GM12891 (cell line): ENCODE results near the gene PRSS12.

ENCODE experiments used
- PAX5 ChIP-seq: IDR thresholded peaks from 2 replicates; pipeline ENCODE4 v1.6.1; 2011; ENCODE audit warnings: low read length, moderate library complexity, mild to moderate bottlenecking; ENCODE audit not compliant: insufficient read depth, severe bottlenecking
- POLR2A ChIP-seq: IDR thresholded peaks from 2 replicates; pipeline ENCODE4 v1.6.1; 2011; ENCODE audit warnings: low read depth, low read length, control low read depth
- POLR2AphosphoS5 ChIP-seq: IDR thresholded peaks from 2 replicates; pipeline ENCODE4 v1.6.1; 2011; ENCODE audit warnings: low read depth, low read length, control low read depth
- POU2F2 ChIP-seq: IDR thresholded peaks from 2 replicates; pipeline ENCODE4 v1.6.1; 2011; ENCODE audit warnings: low read depth, mild to moderate bottlenecking, control low read depth, low read length, moderate library complexity
- SPI1 ChIP-seq: IDR thresholded peaks from 2 replicates; pipeline ENCODE4 v1.6.1; 2011; ENCODE audit warnings: low read depth, low read length, control low read depth
- TAF1 ChIP-seq: IDR thresholded peaks from 2 replicates; pipeline ENCODE4 v1.6.1; 2011; ENCODE audit warnings: low read depth, low read length, control low read depth

- TF ChIP-seq POLR2A (peak; percentile 75), POLR2AphosphoS5 (peak; percentile 84), TAF1 (no peak), SPI1 (no peak), PAX5 (no peak), POU2F2 (no peak)
These were observed 71.0 kb downstream of the PRSS12 start for GRCh38 chr4:118281611-118282442.
